SW 1271 (cell line): ENCODE results near the gene COPA.
A peak's percentile ranks its signal among the peaks of the same experiment; 100 is the strongest.

ENCODE experiments used
- DNase-seq, 2 experiments: peaks; one replicate each; lab custom pipeline; 2025; lab: John Stamatoyannopoulos, UW

Gene COPA

DNA sequence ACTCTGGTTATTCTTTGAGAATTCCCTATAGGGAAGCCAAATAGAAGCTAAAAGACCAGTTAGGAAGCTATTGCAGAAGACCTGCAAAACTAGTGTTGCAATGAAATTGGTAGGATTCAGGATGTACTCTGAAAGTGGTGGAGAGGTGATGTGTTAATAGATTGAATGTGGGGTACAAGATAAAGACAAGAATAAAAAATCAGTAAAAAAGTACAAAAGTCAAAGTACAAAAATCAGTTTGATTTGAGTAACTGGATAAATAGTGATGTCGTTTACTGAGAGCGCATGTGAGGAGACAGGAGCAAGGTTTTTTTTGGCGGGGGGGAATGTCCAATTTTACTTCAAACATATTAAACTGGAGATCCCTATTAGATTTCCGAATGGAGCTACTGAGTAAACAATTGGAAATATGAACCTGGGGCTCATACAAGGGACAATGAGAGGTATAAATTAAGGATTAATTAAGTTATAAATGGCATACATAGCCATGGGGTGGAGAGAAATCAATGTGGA lies 78.2 kb downstream of the COPA start:
- no peak for DNase-seq

- DNase-seq = peak; percentile 72 to 91
Measured at GRCh38 chr1:160261893-160262794, 80.9 kb downstream of the COPA start, which contains the start of gene DCAF8. TSS of gene DCAF8 (minus strand) at chr1:160262549. CDS start at chr1:160244008, 18,541 bp downstream.

DNA sequence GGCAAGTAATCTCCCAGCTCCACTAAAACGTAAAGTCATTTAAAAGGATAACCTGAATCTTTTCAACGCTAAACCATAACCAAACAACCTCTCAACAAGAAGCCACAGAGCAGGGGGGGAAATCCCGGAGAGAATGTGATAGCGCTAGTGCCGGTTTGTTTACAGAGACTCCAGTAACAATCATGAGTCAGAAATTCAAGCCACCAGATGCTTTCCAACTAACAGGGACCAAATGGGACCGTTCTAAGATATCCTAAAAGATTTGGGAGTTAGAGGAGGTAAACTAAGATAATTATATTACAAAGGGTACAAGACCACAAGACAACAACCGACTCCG lies 81.5 kb downstream of the COPA start:
- DNase-seq = peak; percentile 9 to 75

DNA sequence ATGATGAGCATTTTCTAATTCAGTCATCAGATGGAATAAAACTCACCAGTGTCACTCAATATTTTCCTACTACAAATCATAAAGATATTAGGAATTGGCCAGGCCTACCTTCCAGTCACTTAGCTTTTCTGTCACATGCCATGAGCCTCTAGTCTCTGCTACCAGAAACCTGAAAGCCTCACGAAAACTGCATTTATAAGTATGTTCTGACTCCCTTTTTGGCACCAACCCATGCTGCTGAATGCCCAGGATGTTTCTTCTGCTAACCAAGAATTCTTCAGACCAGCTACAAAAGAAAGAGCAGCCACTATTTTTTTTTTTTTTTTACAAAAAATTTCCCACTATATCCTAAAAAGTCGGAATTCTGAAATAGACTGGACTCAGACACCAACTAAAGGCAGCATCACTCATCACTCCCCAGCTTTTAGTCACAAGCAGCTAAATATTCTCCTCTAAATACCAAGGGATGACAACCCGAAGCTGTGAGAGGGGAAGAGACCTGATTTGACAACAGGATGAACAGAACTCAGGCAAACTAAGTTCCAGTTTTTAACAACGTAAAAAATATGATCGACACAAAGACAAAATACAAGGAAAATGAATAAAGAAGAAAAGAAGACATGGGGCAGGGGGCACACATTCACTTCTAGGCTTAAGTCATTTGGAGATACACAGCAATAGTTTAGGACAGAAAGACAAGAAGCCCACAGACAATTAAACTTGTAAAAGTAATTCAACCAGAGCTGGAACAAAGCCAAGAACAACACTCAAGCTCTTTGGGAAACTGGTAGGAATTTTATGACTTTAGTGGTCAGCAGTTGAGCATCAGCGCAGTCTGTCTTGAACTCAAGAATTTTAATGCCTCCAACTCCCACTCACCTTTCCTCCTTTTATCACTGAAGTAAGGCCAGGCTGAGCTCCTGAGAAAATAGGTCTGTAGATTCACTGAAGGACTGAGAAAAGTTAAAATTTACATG lies 82.4 kb downstream of the COPA start:
- DNase-seq = no peak

DNA sequence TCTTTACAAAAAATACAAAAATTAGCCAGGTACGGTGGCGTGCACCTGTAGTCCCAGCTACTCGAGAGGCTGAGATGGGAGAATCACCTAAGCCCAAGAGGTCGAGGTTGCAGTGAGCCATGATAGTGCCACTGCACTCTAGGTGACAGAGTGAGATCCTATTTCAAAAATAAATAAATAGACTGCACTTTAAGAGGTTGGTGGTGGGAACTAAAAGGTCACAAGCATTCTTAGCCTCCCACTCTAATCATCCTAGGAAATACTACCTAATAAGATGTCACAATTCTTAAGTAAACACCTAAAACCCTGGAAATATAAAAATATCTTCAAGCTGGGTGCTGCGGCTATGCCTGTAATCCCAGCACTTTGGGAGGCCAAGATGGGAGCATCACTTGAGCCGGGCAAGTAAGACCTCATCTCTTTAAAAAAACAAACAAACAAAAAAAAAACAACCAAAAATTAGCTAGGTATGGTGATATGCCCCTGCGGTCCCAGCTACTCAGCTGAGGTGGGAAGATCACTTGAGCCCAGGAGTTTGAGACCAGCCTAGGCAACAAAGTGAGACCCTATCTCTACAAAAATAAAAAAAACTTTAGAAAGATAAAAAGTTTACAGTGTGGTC lies 84.8 kb downstream of the COPA start:
- no peak for DNase-seq

DNA sequence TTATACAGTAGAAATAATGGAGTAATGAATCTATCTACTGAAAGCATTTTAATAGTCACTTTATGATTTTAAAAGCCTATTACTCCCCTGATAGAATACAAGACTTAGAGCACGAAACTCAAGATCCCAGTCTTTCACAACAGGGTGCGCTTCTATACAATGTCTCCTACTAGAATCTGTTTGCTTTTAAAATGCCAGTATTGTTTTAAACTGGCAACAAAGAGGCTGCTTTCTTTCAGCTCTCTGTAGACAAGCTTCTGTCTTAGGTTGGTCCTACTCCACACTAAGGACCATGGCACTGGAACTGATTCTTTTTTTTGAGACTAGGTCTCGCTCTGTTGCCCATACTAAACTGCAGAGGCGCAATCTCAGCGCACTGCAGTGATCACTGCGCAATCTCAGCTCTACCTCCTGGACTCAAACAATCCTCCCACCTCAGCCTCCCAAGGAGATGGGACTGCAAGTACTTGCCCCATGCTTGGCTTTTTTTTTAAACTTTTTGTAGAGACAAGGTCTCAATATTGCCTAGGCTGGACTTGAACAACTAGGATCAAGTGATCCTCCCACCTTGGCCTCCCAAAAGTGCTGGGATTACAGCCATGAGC lies 85.5 kb downstream of the COPA start:
- no peak for DNase-seq

DNA sequence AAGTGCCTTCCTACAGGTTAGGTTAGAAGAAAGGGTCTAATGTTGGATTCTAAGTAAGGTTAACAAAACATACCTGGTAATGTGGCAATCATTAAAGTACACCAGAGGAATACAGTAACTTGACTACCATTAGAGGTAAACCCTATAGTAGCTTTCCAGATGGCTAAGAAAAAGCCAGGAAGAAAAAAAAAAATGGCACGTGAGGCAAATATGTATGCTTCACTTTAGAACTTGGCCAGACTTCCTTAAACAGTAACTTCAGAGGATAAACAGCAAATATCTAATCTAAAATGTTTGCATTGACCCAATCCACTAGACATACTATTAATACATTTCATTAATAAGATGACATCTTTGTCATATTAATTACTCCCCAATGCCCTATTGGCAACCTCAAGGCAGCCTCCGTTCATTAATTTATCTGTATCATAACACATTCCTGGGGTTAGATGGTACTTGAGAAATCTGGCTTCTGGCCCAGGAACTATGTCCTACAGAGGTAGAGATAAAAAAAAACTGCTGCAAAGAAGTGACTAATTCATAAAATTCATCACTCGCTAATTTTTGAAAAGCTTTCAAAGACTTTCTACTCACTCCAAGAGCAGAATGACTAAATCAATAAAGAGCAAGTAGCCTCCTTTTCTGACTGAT lies 86.5 kb downstream of the COPA start:
- DNase-seq = no peak

- no peak for DNase-seq
Measured at GRCh38 chr1:160255781-160256300, 87.2 kb downstream of the COPA start.

- DNase-seq = peak; percentile 14 to 32
Measured at GRCh38 chr1:160251687-160252526, 91.1 kb downstream of the COPA start.

GRCh38 chr1:160251011-160251410 lies 92.0 kb downstream of the COPA start:
- DNase-seq = no peak

- no peak for DNase-seq
Measured at GRCh38 chr1:160247053-160247452, 96.0 kb downstream of the COPA start.

DNA sequence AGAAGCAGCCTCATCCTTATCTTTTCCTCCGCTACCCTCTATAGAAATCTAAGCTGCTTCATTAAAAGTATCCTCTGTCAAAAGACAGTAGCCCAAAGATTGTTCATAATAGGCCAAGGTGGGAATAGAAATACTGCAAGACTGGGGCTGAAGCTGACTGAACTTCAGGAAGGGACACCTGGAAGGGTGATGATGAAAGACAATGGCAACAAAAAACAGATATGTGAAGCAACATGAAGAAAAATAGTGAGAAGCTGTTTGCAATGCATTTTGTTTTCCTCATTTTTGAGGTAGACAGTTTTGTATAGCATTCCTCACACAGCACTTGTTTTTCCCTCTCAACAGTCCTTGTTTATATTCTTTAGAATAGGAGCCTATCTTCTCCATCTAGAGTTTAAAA lies 97.6 kb downstream of the COPA start:
- no peak for DNase-seq

DNA sequence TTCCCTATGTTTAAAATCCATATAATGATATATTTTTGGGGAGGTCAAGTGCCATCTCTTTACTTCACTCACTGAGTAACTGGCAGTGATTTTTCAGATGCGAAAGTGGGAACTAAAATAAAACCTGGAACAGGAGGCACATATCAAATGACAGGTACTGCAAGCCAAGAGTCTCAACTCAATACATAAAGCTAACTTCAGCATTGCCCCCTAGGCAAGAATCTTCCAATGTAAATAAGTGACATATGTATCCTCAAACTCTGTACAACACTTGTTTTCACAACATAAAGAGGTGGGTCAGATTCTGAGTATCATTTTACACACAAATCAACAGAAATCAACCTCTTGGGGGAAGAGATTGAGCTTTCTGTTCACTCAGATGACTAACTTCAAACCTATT lies 98.8 kb downstream of the COPA start:
- DNase-seq = no peak

- DNase-seq = no peak
Measured at GRCh38 chr1:160243767-160244166, 99.3 kb downstream of the COPA start.

DNA sequence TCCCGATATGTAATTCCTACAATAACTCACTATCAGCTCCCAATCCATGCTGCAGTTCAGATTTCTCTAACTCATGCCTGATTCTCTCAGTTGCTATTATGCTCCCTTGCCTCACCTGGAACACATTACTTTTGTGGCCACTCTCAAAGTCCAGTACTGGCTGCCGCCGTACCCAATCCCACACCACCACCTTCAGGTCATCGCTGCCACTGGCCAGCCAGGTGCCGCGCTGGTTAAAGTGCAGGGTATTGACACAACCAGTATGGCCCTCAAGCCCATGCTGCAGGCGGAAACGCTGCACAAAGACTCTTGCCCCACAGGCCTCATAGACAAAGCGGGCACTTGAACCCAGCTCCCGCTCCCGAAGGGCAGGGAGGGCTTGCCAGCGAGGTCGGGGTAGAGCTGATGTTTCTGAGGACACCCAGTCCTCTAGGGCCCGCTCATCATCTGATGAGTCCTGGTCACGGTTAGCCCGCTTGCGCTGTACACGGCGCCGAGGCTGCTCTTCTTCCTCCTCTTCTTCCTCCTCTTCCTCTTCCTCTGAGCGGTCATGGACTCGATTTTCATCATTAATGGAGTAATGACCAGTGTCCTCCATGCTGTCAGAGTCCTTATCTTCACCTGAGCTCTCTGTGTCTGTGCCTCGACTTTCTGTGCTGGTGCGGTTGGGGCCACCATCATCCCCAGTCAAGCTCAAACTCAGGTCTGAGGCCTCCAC lies 103.3 kb downstream of the COPA start:
- DNase-seq = no peak
